CD4-positive, alpha-beta T cell treated with Interleukin-10 for 1 hour (primary cell): ENCODE measurements around the gene NYAP2.
A peak's percentile ranks its signal among the peaks of the same experiment; 100 is the strongest.

Source experiments
- DNase-seq: peaks from one replicate; pipeline ENCODE4 v3.0.0-alpha.2; 2020

The NYAP2 gene

DNA sequence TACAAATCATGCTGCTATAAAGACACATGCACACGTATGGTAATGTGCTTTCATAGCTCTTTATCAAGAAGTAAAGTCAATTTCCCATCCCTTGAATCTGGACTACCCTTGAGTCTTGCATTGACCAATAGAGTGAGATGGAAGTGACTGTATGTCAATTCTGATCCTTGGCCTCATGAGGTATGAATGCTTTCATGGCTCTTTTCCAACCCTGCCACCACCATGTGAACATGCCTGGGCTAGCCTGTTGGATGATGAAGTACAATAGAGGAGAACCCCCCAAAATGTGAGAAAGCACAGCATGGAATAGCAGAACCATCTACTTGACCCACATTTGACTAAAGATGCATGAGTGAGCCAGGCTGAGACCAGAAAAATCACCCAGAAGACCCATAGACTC, 237.0 kb downstream of the NYAP2 start:
- no peak for DNase-seq

GRCh38 chr2:225637259-225637658, 237.7 kb downstream of the NYAP2 start:
- no peak for DNase-seq

GRCh38 chr2:225640550-225640949, 241.0 kb downstream of the NYAP2 start:
- DNase-seq = no peak

DNA sequence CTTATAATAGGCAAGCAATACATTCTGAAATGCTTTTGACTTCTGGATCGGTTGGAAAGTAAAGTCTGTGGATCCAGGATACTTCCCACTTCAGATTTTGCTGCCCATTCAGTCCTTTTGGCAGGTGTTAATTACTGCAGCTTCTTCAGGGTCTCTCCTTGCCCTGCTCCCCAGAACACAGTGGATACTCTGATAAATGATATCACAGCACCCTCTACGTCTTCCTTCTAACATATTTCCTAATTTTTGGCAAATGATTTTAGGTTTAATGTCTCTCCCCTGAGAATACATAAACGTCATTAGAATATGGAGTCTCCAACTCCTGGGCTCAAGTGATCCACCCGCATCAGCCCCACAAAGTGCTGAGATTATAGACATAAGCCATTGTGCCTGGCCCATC, 249.8 kb downstream of the NYAP2 start:
- DNase-seq = no peak

DNA sequence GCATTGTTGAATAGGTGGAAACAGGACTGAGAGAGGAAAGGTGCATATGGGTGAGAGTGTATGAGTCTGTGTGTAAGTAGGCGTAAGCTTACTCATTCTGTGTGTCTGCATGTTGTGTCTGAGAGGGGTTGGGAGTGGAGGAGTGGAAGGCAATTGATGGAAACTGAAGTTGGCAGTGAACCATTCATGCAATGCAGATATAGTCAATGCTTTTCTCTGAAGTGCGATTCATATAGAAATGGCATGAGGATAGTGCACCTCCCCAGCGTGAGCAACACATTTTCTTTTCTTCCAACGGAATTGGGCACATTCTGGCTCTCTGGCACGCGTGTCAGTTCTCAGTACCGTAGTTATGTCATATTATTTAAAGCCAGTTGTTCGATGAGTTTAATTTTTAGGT, 250.5 kb downstream of the NYAP2 start:
- no peak for DNase-seq

- DNase-seq = peak; percentile 69
Observed at GRCh38 chr2:225660262-225661131, 261.0 kb downstream of the NYAP2 start.

DNA sequence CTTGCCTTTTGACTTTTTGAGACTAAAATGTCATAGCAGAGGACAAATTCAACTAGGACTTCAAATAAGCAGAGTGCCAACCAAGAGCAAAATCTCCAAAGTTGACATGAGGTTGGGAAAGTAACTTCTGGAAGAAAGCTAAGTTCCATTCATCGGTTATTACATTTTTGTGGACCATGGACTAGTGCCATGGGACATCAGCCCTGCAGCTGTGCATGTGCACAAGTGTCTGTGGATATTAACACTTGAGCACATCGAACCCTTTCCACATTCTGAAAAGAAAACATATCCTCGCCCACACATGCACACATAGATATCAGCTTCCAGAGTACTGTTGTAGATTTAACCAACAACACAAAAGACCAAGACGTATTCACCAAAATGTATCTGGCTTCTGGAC, 262.6 kb downstream of the NYAP2 start:
- DNase-seq = no peak

GRCh38 chr2:225667445-225667844, 267.9 kb downstream of the NYAP2 start:
- no peak for DNase-seq

- DNase-seq = peak; percentile 50
Observed at GRCh38 chr2:225668606-225669266, 269.2 kb downstream of the NYAP2 start.

GRCh38 chr2:225670111-225670974, 270.8 kb downstream of the NYAP2 start:
- no peak for DNase-seq

DNA sequence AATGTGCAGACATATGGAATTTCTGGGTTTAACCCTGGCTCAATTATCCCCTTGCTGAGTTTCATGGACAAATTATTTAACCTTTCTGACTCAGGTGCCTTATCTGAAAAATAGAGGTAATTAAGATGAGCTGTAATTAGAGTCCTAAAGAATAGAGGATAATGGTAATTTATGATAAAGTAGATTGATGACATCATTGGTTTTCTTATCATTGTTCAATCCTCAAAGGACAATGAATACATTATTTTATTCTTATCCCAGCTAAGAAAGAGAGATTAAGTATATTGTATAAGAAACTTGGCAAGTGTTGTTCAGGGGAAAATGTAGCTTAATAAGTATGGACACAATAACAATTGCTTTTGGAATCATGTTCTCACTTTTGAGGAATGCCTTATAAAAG, 279.3 kb downstream of the NYAP2 start:
- no peak for DNase-seq

GRCh38 chr2:225683258-225683657, 283.7 kb downstream of the NYAP2 start:
- no peak for DNase-seq

GRCh38 chr2:225690153-225690552, 290.6 kb downstream of the NYAP2 start:
- DNase-seq = no peak

DNA sequence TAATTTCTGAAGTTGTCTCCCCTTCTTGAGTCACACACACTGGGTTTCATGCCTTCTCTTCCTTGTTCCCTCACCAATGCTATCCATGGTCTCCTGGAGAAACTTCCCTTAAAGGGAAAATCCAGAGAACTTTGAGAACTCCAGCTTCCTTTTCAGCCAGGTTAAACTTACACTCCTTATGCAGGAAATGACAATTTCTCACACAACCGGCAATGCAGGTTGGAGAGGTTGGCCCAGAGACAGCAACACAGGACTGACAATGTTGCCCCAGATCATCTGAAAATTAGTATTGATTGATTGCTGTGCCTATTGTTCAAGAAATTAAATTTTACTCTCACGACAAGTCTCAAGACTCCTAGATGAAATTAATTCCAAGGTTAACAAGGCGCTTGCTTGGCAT, 292.2 kb downstream of the NYAP2 start:
- no peak for DNase-seq

GRCh38 chr2:225693259-225693658, 293.7 kb downstream of the NYAP2 start:
- no peak for DNase-seq

DNA sequence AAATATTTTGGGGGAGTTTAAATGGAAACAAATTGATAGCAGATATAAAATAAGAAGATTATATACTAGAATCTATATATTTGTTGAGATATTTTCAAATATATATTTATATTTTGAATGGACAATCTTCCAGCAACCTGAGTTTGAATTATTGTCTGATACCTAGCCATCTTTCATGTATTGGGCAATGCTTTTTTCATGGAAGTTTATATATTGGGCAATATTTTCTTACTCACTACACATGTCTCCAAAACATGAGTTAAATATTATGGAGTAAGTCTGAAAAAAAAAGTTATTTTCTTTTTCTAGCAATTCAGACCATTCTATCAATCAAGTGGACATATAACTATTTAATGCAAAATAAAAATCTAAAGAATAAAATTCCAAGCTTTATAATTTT, 295.2 kb downstream of the NYAP2 start:
- DNase-seq = no peak

GRCh38 chr2:225697936-225698335, 298.4 kb downstream of the NYAP2 start:
- DNase-seq = no peak
